SK-N-MC (cell line): ENCODE measurements around the gene PGBD4.
"Not testable (repeated sequence)": the region's sequence is repeated elsewhere in the genome, so short reads cannot be mapped to it uniquely, and the experiment has no call there.

Experiments used
- DNase-seq: peaks from one replicate; pipeline ENCODE4 v3.0.0-alpha.2; 2011; ENCODE audit warnings: low read depth, low spot score
- H3K27ac ChIP-seq: fragments of 200-600 bp; sonication (generic); 2 replicates; pipeline ENCODE4 v1.5.1; 2016; ENCODE audit warnings: mixed run types
- H3K36me3 ChIP-seq: fragments of 200-600 bp; sonication (generic); 2 replicates; pipeline ENCODE4 v1.6.1; 2017; ENCODE audit warnings: antibody characterized with exemption, low read length, mixed read lengths; ENCODE audit not compliant: insufficient read depth
- H3K4me3 ChIP-seq: fragments of 200-600 bp; sonication (generic); 2 replicates; pipeline ENCODE4 v1.5.1; 2016
- H3K9ac ChIP-seq: fragments of 200-600 bp; sonication (generic); 2 replicates; pipeline ENCODE4 v1.8.0; 2017; ENCODE audit warnings: mixed run types, mixed read lengths; ENCODE audit not compliant: insufficient read length
- H3K9me3 ChIP-seq: fragments of 200-600 bp; sonication (generic); 2 replicates; pipeline ENCODE4 v1.6.1; 2017; ENCODE audit warnings: low read depth, mild to moderate bottlenecking, antibody characterized with exemption, low read length, moderate library complexity, mixed read lengths
- EZH2 ChIP-seq: fragments of 200-600 bp; sonication (generic); IDR thresholded peaks from one replicate; pipeline ENCODE4 v1.6.1; 2017; ENCODE audit warnings: antibody characterized with exemption
- FOXP2 ChIP-seq: optimal IDR thresholded peaks from 2 replicates; pipeline ENCODE3; 2011; ENCODE audit warnings: mild to moderate bottlenecking, moderate library complexity; ENCODE audit not compliant: insufficient read depth; ENCODE audit errors: extremely low read length, control extremely low read depth
- POLR2AphosphoS5 ChIP-seq: IDR thresholded peaks from 2 replicates; pipeline ENCODE4 v1.6.1; 2012; ENCODE audit warnings: mild to moderate bottlenecking, low read depth, low read length, borderline replicate concordance

Gene PGBD4

DNA sequence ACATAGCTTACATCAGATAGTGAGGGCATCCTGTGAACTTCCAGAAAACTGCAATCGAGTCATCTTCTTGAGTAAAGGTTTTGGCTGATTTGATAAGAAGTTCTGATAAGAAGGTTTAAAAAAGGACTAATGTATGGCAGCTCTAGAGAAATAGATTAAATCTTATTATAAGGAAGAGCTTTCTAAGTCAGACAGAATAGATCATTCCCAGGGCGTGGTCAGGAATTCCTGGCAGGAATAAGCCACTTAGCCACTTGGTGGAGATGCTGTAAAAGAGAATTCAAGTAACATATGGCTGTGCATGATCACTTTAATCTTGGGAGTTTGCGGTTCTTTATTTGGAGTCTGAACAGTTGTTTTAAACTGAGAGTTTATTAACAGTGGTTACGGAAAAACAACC is 17.4 kb downstream of the PGBD4 start:
- no peaks in the 10 kb centered on the region for H3K9me3 ChIP-seq

DNA sequence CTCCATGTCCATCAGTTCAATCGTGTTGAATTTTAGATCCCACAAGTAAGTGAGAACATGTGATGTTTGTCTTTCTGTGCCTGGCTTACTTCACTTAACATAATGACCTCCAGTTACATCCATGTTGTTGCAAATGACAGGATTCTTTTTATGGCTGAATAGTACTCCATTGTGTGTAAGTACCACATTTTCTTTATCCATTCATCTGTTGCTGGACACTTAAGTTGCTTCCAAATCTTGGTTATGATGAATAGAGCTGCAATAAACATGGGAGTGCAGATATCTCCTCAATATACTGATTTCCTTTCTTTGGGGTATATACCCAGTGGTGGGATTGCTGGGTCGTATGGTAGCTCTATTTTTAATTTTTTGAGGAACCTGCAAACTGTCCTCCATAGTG is 18.5 kb downstream of the PGBD4 start:
- not testable (repeated sequence) for H3K36me3 ChIP-seq, H3K27ac ChIP-seq, DNase-seq, H3K4me3 ChIP-seq, H3K9ac ChIP-seq, H3K9me3 ChIP-seq

More for the DNA sequence above, 17.4 kb downstream of the PGBD4 start:
- no peak for DNase-seq
- Histone ChIP-seq H3K4me3 (no peak overlapping the region), H3K9ac (no peak overlapping the region), H3K27ac (no peak overlapping the region), H3K36me3 (no peaks in the 10 kb centered on the region)
- no peak for TF ChIP-seq FOXP2
- TF ChIP-seq POLR2AphosphoS5, result no peak
- TF ChIP-seq EZH2, result no peak

DNA sequence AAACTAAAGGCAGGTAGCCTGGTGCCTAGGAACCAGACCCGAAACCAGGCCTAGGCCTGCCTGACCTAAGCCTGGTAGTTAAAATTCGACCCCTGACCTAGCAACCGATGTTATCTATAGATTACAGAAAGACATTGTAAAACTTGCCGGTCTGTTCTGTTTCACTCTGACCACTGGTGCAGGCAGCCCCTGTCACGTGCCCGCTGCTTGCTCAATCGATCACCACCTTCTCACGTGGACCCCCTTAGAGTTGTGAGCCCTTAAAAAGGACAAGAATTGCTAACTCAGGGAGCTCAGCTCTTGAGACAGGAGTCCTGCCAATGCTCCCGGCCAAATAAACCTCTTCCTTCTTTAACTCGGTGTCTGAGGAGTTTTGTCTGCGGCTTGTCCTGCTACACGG is 19.9 kb downstream of the PGBD4 start:
- DNase-seq, H3K9ac ChIP-seq, H3K36me3 ChIP-seq, H3K9me3 ChIP-seq, H3K27ac ChIP-seq, H3K4me3 ChIP-seq: not testable (repeated sequence)

DNA sequence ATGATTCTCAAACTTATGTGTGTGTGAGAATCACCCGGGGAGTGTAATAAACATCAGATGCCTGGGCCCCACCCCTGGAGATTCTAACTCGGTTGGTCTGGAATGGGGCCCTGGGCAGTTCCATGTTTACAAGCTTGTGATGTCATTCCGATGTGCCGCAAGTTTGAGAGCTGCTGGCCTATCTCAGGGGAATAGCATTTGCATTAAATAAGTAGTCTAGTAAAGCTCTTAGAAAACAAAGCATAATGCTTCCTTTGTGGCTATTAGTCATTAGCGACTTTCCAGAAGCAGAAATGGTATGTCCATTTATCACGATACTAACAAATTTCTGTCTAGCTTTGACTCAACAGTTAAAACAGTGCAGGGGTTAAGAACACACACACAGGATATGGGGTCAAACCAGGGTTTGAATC is 20.9 kb downstream of the PGBD4 start:
- Histone ChIP-seq H3K9me3 (no peaks in the 10 kb centered on the region), H3K36me3 (no peaks in the 10 kb centered on the region), H3K27ac (no peak overlapping the region), H3K4me3 (no peak overlapping the region), H3K9ac (no peak overlapping the region)
- no peak for TF ChIP-seq EZH2
- no peak for TF ChIP-seq POLR2AphosphoS5
- TF ChIP-seq FOXP2, result no peak
- DNase-seq, result no peak

DNA sequence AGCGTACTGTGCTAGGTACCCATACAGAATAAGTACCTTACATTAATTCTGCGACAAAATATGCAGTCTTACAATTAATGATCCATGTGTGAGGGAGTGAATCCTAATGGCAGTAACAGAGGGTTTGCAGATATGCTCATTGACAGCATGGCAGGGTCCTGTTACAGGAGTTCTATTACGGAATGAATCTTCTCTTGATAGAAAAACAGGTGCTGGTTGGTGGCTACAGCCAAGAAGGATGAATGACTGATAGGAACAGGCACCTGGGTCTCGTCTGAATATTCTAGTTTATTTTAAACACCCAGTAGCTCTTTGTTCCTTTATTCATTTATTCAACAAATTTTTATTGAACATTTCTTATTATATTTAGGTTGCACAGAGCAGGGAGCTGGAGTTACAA is 22.8 kb downstream of the PGBD4 start:
- TF ChIP-seq EZH2 (no peak), FOXP2 (no peak), POLR2AphosphoS5 (no peak)
- no peak overlapping the region for H3K4me3 ChIP-seq
- H3K9ac ChIP-seq, result no peak overlapping the region
- DNase-seq, result no peak
- H3K27ac ChIP-seq, result no peak overlapping the region
- H3K36me3 ChIP-seq, result no peaks in the 10 kb centered on the region
- no peaks in the 10 kb centered on the region for H3K9me3 ChIP-seq

DNA sequence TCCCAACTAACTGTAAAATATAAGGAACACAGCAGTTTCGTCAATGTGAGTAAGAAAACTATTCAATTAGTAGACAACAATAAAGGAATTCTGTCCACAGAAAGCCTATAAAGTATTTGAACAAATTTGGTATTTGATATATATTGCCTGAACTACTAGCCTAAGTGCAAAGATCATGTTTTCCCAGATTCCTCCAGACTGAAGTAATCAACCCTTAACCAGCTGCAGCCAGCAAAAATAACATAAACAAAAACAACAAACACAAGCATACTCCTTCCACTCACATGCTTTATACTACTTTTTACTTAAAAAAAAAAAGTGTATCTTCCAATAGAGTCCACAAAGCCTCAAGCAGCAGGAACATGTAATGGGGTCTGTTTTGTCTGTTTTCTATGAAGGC is 24.1 kb downstream of the PGBD4 start:
- Histone ChIP-seq H3K9me3 (no peaks in the 10 kb centered on the region), H3K9ac (no peak overlapping the region), H3K36me3 (no peaks in the 10 kb centered on the region), H3K4me3 (no peak overlapping the region), H3K27ac (no peak overlapping the region)
- TF ChIP-seq POLR2AphosphoS5, result no peak
- no peak for TF ChIP-seq EZH2
- no peak for TF ChIP-seq FOXP2
- no peak for DNase-seq

DNA sequence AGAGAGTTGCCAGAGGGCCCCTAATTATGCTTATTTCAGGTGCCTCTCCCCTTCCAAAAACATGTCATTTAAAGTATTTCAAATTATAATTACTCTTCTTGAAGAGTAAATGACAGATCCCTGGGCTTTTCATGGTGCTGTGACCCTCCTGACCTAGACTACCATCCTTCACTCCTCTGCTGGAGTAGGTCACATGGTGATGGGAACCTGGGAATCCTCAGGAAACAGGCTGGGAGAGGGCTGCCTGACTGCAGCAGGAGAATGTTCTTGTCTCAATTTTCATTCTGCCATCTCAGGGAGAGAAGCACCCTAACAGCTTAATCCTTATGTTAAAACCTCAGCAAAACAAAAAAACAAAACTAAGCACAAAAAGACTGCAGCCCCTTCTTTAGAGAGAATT is 24.6 kb downstream of the PGBD4 start:
- Histone ChIP-seq H3K4me3 (no peak overlapping the region), H3K9me3 (no peaks in the 10 kb centered on the region), H3K9ac (no peak overlapping the region), H3K36me3 (no peaks in the 10 kb centered on the region), H3K27ac (no peak overlapping the region)
- TF ChIP-seq POLR2AphosphoS5 (no peak), EZH2 (no peak), FOXP2 (no peak)
- no peak for DNase-seq

DNA sequence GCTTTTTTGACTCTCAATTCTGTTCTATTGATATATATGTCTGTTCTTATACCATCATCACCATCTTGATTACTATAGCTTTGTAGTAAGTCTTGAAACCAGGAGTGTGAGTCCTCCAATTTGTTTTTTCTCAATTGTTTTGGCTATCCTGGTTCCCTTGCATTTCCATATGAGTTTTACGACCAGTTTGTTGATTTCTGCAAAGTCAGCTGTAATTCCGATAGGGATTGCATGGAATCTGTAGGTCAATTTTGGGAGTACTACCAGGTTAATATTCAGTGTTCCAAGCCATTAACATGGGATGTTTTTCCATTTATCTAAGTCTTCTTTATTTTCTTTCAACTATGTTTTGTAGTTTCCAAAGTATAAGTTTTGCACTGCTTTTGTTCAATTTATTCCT is 27.0 kb downstream of the PGBD4 start:
- no peak overlapping the region for H3K27ac ChIP-seq
- no peak overlapping the region for H3K4me3 ChIP-seq
- TF ChIP-seq FOXP2 (no peak), POLR2AphosphoS5 (no peak), EZH2 (no peak)
- no peak overlapping the region for H3K9ac ChIP-seq
- no peaks in the 10 kb centered on the region for H3K36me3 ChIP-seq
- H3K9me3 ChIP-seq, result no peaks in the 10 kb centered on the region
- no peak for DNase-seq

DNA sequence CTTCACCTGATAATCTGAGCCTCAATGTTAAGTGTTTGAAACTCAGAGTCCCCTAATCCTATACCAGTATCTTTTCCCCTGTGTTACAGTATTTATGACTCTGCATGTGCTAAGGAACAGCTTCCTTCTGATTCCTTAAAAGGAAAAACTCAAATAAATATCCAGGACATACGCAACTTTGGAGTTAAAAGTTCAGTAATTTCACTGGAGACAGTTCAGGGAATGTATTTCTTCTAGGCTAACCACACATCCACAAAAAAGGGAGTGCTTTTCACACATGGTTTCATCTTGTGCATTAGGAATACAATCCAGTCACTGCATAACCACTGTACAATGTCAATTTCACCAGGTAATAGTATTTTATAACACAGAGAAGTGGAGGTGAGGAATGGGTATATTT is 31.0 kb downstream of the PGBD4 start:
- H3K9ac ChIP-seq, result no peak overlapping the region
- DNase-seq, result no peak
- TF ChIP-seq EZH2, result no peak
- no peak for TF ChIP-seq FOXP2
- TF ChIP-seq POLR2AphosphoS5, result no peak
- no peaks in the 10 kb centered on the region for H3K36me3 ChIP-seq
- no peak overlapping the region for H3K4me3 ChIP-seq
- H3K27ac ChIP-seq, result no peak overlapping the region
- H3K9me3 ChIP-seq, result no peaks in the 10 kb centered on the region
